ENCODE measurements around the gene LCLAT1. TPM values are rescaled to one million over a fixed set of nuclear protein-coding genes. Genes with fewer than 3 reads are reported as not detected.

Gene LCLAT1
- total RNA-seq, 1 donor from 2014 or later: 29.3 TPM

DNA sequence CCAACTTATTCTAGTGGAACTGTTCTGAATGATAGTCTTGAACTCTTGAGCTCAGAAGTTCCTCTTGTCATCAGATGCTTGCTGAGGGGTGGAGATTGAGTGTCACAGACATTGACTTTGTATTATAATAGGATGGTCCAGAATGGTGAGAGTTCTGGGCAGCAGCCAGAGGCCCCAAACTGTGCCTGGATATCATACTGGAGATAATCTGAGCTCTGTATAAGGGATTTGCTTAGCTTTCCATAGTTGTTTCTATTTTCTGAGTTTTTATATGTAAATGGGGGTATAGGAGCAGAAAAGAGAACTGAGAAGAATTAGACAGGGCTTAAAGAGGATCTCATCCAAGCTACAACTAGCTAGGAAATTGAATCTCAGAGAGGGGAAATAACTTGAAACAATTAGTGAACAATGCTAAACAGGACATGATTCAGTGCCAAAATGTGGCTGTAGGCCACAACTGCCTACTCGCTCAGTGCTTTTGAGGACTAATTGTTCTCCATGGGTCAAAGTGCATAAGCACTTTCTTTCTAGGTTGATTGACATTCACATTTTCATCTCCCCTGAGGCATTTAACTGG lies 10.1 kb upstream of the LCLAT1 start:
- Mint-ChIP-seq H3K27ac (no peak overlapping the region), H3K4me1 (ENCODE audit: low read depth) (no peaks in the 10 kb centered on the region), H3K36me3 (ENCODE audit: insufficient read depth) (no peaks in the 10 kb centered on the region), H3K4me3 (ENCODE audit: low read depth) (no peak overlapping the region), H3K9me3 (ENCODE audit: low read depth) (no peaks in the 10 kb centered on the region), H3K27me3 (no peaks in the 10 kb centered on the region)
- no peak for DNase-seq (ENCODE audit: low spot score, unreplicated experiment)
- TF ChIP-seq CTCF (IDR thresholded peaks at IDR 0.05; ENCODE audit: unreplicated experiment): no peak

- Mint-ChIP-seq H3K9me3 (ENCODE audit: low read depth) (no peaks in the 10 kb centered on the region), H3K4me1 (ENCODE audit: low read depth) (no peaks in the 10 kb centered on the region), H3K36me3 (ENCODE audit: insufficient read depth) (no peaks in the 10 kb centered on the region), H3K27me3 (no peaks in the 10 kb centered on the region), H3K27ac (no peak overlapping the region), H3K4me3 (ENCODE audit: low read depth) (no peak overlapping the region)
- DNase-seq (ENCODE audit: low spot score, unreplicated experiment): no peak
- TF ChIP-seq CTCF (IDR thresholded peaks at IDR 0.05; ENCODE audit: unreplicated experiment): no peak
These were observed 9.1 kb upstream of the LCLAT1 start for GRCh38 chr2:30437809-30438548.

DNA sequence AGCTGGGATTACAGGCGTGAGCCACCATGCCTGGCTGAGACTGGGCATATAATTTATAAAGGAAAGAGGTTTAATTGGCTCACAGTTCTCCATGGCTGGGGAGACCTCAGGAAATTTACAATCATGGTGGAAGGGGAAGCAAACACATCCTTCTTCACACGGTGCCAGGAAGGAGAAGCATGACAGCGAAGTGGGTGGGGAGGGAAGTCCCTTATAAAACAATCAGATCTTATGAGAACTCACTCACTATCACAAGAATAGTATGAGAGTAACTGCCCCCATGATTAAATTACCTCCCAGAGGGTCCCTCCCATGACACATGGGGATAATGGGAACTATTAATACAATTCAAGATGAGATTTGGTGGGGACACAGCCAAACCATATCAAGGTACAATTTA lies 7.8 kb upstream of the LCLAT1 start:
- Mint-ChIP-seq H3K4me3 (ENCODE audit: low read depth) (no peak overlapping the region), H3K36me3 (ENCODE audit: insufficient read depth) (no peaks in the 10 kb centered on the region), H3K27ac (no peak overlapping the region), H3K9me3 (ENCODE audit: low read depth) (no peaks in the 10 kb centered on the region), H3K27me3 (no peaks in the 10 kb centered on the region), H3K4me1 (ENCODE audit: low read depth) (no peaks in the 10 kb centered on the region)
- no peak for TF ChIP-seq CTCF (IDR thresholded peaks at IDR 0.05; ENCODE audit: unreplicated experiment)
- no peak for DNase-seq (ENCODE audit: low spot score, unreplicated experiment)

DNA sequence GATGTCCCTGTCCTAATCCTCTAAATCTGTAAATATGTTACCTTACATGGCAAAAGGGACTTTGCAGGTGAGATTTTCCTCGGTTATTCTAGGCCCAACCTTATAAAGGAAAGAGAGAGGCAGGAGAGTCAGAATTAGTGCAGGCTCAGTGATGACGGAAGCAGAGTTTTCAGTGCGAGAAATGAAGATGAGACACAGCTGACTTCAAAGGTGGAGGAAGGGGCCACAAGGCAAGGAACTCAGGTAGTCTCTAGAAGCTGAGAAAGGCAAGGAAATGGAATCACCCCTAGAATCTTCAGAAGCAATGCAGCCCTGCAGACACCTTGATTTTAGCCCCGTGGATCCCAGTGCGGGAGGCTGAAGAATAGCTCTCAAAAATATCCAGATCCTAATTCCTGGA lies 7.2 kb upstream of the LCLAT1 start:
- TF ChIP-seq CTCF (IDR thresholded peaks at IDR 0.05; ENCODE audit: unreplicated experiment): no peak
- no peaks in the 10 kb centered on the region for H3K36me3 Mint-ChIP-seq (ENCODE audit: insufficient read depth)
- H3K27ac Mint-ChIP-seq: no peak overlapping the region
- no peaks in the 10 kb centered on the region for H3K27me3 Mint-ChIP-seq
- no peak for DNase-seq (ENCODE audit: low spot score, unreplicated experiment)
- H3K9me3 Mint-ChIP-seq (ENCODE audit: low read depth): no peaks in the 10 kb centered on the region
- no peak overlapping the region for H3K4me3 Mint-ChIP-seq (ENCODE audit: low read depth)
- H3K4me1 Mint-ChIP-seq (ENCODE audit: low read depth): no peaks in the 10 kb centered on the region

GRCh38 chr2:30441023-30441422 lies 6.0 kb upstream of the LCLAT1 start:
- no peaks in the 10 kb centered on the region for H3K4me1 Mint-ChIP-seq (ENCODE audit: low read depth)
- TF ChIP-seq CTCF (IDR thresholded peaks at IDR 0.05; ENCODE audit: unreplicated experiment): no peak
- no peaks in the 10 kb centered on the region for H3K36me3 Mint-ChIP-seq (ENCODE audit: insufficient read depth)
- no peak overlapping the region for H3K4me3 Mint-ChIP-seq (ENCODE audit: low read depth)
- H3K27me3 Mint-ChIP-seq: no peaks in the 10 kb centered on the region
- no peaks in the 10 kb centered on the region for H3K9me3 Mint-ChIP-seq (ENCODE audit: low read depth)
- no peak overlapping the region for H3K27ac Mint-ChIP-seq
- no peak for DNase-seq (ENCODE audit: low spot score, unreplicated experiment)

All from progenitor cell of endocrine pancreas (in vitro differentiated cells).